GM21381 (cell line): Measurements from ENCODE around the gene IFNGR1.
"Not testable (repeated sequence)": the region's sequence is repeated elsewhere in the genome, so short reads cannot be mapped to it uniquely, and the experiment has no call there.

Source experiments
- ATAC-seq: cut with Tn5 transposase; IDR thresholded peaks from one replicate; pipeline ENCODE4 v1.9.1; 2021; ENCODE audit warnings: mild to moderate bottlenecking, moderate library complexity; ENCODE audit not compliant: unreplicated experiment

The IFNGR1 gene

GRCh38 chr6:137218917-137219663 lies at the start of gene IFNGR1:
Gene IFNGR1, minus strand, starts transcription at chr6:137219385. Its CDS starts 58 bp downstream, at chr6:137219327.
- ATAC-seq, result peak; percentile 95

DNA sequence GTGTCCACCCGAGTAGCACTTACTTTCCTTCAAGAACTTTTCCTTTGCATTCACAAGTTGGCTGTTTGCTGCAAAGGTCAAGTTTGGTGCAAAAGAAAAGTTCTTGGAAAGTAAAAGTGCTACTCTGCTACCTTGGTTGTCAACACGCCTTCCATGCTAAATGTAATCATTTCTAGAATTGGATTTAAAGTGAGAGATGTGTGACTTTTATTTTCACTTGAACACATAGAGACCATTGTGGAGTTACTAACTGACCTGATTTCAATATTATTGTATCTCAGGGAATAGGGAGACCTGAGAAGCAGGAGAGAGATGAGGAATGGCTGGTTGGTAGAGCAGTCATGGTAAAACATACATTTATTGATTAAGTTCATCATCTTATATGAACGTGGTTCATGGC lies 49.7 kb upstream of the IFNGR1 start:
- ATAC-seq, result no peak

- no peak for ATAC-seq
Measured at GRCh38 chr6:137266309-137266586, 47.1 kb upstream of the IFNGR1 start.

GRCh38 chr6:137265561-137266308 lies 46.5 kb upstream of the IFNGR1 start:
- no peak for ATAC-seq

DNA sequence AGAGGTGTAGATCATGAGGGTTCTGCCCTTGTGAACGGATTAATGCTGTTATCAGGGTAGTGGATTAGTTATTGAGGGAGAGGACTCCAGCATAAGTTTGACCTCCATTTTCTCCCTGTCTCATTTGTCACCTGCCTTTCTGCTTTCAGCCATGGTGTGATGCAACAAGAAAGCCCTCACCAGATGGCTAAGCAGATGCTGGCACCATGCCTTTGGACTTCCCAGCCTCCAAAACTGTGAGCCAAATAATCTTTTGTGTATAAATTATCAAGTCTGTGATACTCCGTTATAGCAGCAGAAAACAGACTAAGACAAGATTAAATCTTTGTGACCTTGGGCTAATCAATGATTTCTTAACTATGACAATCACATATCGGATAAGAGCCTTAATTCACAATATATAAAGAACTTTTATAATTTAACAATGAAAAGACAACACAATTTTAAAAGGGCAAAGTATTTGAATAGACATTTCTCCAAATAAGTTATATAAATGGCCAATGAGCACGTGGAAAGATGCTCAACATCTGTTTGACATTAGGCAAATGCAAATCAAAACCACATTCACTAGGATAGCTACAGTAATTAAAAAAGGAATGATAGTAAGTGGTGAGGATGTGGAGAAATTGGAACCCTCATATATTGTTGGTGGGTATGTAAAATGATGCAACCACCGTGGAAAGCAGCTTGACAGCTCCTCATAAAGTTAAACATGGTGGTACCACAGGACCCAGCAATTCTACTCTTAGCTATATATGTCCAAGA lies 45.3 kb upstream of the IFNGR1 start:
- no peak for ATAC-seq

DNA sequence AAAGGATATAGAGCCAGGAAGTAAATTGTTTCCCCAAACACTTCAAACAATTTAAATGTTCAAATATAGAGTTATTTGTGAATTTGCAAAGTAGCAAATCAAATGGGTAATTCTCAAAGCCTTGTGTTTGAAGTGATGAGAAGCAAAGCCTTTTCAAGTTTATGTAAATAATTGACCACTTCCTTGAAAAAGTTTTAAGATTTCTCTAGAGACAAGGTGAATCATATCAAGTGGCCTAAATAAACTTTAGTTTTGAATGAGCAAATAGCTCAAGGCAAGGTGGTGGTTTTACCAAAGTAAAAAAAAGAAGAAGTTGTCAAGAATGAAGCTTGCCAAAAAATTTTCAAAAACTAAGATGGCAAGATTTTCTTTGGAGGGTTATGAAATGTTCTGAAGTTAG lies 42.6 kb upstream of the IFNGR1 start:
- ATAC-seq, result no peak

GRCh38 chr6:137261361-137261760 lies 42.2 kb upstream of the IFNGR1 start:
- ATAC-seq, result no peak

GRCh38 chr6:137260217-137260616 lies 41.0 kb upstream of the IFNGR1 start:
- no peak for ATAC-seq

DNA sequence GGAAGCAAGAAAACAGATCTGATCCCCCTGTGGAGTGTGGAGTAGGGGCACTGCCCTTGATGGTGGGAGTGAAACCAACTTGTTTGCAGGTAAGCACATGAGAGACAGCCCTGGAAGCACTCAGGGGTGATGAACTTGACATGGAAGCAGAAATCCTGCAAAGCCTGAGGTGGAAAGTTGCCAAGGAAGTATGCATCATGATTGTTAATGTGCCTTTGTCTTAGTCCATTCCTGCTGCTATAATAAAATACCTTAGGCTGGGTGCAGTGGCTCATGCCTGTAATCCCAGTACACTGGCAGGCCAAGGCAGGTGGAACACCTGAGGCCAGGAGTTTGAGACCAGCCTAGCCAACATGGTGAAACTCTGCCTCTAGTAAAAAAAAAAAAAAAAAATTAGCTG lies 40.2 kb upstream of the IFNGR1 start:
- no peak for ATAC-seq

- peak; percentile 55 for ATAC-seq
Measured at GRCh38 chr6:137258170-137258569, 39.0 kb upstream of the IFNGR1 start.

- no peak for ATAC-seq
Measured at GRCh38 chr6:137256350-137257103, 37.3 kb upstream of the IFNGR1 start.

DNA sequence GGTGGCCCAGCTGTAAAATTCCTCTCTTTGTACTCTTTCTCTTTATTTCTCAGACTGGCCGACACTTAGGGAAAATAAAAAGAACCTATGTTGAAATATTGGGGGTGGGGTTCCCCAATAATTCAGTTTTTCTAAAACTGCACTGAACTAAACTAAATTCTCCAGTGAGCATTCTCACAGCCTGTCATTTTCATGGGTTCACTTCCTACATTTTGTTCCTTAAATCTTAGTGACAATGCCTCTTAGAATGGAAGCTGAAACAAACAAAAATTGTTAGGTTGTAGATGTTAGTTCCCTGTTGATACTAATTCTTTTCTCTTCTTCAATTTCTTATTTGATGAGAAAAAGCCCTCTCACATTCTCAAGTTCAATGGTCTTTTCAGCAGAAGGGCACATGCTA lies 35.8 kb upstream of the IFNGR1 start:
- ATAC-seq, result no peak

DNA sequence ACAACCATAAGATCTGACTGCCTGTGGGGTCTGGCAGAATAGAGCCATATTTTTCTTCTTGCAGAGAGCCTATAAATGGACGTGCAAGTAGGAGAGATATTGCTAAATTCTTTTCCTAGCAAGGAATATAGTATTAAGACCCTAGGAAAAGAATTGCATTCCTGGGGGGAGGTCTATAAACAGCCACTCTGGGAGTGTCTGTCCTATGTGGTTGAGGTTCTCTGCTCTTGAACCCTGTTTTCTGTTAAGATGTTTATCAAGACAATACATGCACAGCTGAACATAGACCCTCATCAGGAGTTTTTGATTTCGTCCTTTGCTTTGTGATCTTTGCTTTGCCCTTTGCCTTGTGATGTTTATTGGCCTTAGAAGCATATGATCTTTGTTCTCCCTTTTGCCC lies 35.2 kb upstream of the IFNGR1 start:
- ATAC-seq, result not testable (repeated sequence)

DNA sequence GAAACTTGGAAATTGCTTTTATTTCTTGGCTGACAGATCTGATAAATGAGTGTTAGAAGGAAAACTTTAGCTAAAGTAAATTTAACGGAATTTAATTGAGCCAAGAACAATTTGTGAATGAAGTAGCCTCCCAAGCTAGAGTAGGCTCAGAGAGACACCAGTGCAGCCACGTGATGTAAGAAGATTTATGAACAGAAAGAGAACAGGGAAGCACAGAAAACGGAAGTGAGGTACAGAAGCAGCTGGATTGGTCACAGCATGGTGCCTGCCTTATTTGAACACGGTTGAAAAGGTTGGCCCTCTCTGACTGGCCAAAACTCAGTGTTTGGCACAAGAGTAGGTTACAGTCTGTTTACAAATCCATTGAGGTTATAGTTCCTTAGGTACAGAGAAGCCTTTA lies 29.5 kb upstream of the IFNGR1 start:
- no peak for ATAC-seq

- no peak for ATAC-seq
Measured at GRCh38 chr6:137247724-137248123, 28.5 kb upstream of the IFNGR1 start.

DNA sequence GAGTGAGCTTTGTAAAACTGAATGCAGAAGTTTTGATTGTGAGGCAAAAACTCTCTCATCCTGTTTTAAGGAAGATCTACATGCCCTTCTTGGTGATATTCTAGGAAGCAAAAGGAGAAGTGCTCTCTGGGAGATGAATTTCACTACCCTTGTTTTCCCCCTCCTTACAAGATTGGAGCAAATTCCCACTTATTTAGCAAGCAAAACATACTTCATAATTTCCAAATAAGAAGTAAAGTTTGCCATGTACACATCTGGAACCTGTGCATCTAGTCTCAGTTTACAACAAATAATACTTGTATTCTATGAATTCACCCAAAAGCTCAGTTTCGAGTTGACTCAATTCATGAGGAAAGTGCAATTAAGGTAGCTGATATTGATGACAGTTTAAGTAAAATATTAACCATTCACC lies 27.6 kb upstream of the IFNGR1 start:
- no peak for ATAC-seq

GRCh38 chr6:137246164-137246563 lies 27.0 kb upstream of the IFNGR1 start:
- ATAC-seq, result no peak

DNA sequence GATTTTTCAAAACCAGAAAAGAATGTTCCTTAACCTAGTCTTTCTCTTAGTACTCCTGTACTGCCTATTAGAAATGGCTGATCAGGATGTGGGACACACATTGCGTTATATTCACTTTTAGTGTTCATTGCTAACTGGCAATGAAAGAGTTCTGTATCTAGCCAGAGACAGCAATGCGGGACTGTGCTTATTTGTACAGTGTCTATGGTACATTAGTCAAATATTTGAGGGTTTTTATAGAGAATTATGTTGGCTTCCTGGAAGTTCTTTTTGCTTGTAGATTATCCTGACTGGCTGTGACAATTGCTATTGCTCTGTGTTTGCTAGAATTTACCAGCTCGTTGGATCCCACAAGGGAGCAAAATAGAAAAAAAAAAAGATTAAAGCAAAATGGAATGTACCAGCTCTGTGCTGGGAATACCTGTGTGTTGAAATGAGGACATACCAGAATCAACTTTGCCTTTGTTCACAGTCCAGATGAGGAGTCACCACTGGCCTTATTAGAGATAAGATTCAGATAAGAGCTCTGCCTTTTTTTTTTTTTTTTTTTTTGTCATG lies 22.4 kb upstream of the IFNGR1 start:
- no peak for ATAC-seq

DNA sequence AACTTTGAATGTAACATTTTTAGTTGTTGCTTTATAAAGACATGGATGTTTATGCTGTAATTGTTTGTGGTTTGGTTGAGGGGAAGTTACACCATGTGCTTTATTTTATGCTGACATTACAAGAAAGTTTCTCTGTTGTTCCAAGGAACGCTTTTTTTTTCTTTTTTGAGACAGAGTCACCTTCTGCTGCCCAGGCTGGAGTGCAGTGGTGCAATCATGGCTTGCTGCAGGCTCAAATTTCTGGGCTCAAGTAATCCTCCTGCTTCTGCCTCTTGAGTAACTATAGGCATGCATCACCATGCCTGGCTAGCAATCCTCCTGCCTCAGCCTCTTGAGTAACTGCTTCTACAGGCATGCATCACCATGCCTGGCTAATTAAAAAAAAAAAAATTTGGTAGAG lies 21.0 kb upstream of the IFNGR1 start:
- no peak for ATAC-seq

DNA sequence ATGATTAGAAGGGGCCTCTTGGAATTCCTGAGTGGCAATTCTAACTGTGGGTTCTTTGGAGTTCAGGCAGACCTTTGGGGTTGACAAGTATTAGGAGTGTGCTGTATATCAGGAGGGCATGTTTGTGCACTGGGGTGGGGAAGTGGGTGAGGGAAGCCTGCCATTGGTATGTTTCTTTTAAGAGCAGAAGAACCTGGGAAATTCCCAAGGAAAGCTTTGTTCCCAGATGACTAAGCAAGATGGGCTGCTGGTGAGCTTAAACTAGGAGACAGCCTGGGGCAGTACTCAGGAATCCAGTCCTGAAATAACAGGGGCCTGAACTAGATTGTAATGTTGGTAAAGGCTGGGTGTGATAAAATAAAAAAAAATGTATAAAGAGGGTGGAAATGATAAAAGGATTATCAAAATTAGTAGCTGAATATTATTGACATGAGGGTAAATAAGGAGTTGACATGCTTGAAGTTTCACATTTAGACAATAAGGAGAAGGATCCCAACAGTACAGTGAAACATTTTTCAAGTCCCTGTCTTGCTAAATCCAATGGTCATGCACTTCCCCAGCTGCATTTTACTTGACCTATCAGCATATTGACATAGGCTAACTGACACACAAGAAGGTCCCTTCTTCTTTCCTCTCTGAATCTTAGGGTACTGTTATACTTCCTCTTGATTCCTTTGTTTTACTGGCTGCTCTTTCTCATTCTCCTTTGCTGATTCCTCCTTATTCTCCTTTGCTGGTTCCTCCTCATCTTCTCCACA lies 18.4 kb upstream of the IFNGR1 start:
- no peak for ATAC-seq
